Activated naive CD4-positive, alpha-beta T cell treated with anti-CD3 and anti-CD28 coated beads, Interleukin-2, amount 50 U/mL, for 16 hours (primary cell): Measurements from ENCODE around the gene FBXL7.

Experiments used
- DNase-seq: peaks from one replicate; pipeline ENCODE4 v3.0.0-alpha.2; 2020

The FBXL7 gene

GRCh38 chr5:15621094-15621493 is 121.1 kb downstream of the FBXL7 start:
- no peak for DNase-seq

GRCh38 chr5:15623794-15624193 is 123.8 kb downstream of the FBXL7 start:
- no peak for DNase-seq

GRCh38 chr5:15627109-15627508 is 127.1 kb downstream of the FBXL7 start:
- no peak for DNase-seq

GRCh38 chr5:15627647-15628046 is 127.7 kb downstream of the FBXL7 start:
- no peak for DNase-seq

- DNase-seq, result no peak
These were observed 130.5 kb downstream of the FBXL7 start for GRCh38 chr5:15630441-15630840.

- no peak for DNase-seq
These were observed 134.8 kb downstream of the FBXL7 start for GRCh38 chr5:15634591-15635288.

- DNase-seq, result no peak
These were observed 135.3 kb downstream of the FBXL7 start for GRCh38 chr5:15635289-15635616.

- DNase-seq, result no peak
These were observed 137.4 kb downstream of the FBXL7 start for GRCh38 chr5:15637345-15637744.

GRCh38 chr5:15637886-15638285 is 137.9 kb downstream of the FBXL7 start:
- no peak for DNase-seq

- no peak for DNase-seq
These were observed 138.3 kb downstream of the FBXL7 start for GRCh38 chr5:15638296-15638695.

GRCh38 chr5:15639288-15639687 is 139.3 kb downstream of the FBXL7 start:
- DNase-seq, result no peak

GRCh38 chr5:15640116-15640515 is 140.1 kb downstream of the FBXL7 start:
- no peak for DNase-seq

GRCh38 chr5:15643731-15644130 is 143.8 kb downstream of the FBXL7 start:
- DNase-seq, result no peak

- no peak for DNase-seq
These were observed 145.6 kb downstream of the FBXL7 start for GRCh38 chr5:15645381-15646160.

GRCh38 chr5:15646371-15646770 is 146.4 kb downstream of the FBXL7 start:
- no peak for DNase-seq

- no peak for DNase-seq
These were observed 147.3 kb downstream of the FBXL7 start for GRCh38 chr5:15647251-15647650.

- no peak for DNase-seq
These were observed 150.3 kb downstream of the FBXL7 start for GRCh38 chr5:15650266-15650665.

- DNase-seq, result no peak
These were observed 154.8 kb downstream of the FBXL7 start for GRCh38 chr5:15654779-15655178.

GRCh38 chr5:15655683-15656082 is 155.7 kb downstream of the FBXL7 start:
- no peak for DNase-seq

GRCh38 chr5:15664961-15665360 is 165.0 kb downstream of the FBXL7 start:
- no peak for DNase-seq

GRCh38 chr5:15669826-15670225 is 169.8 kb downstream of the FBXL7 start:
- DNase-seq, result no peak

GRCh38 chr5:15674716-15675115 is 174.7 kb downstream of the FBXL7 start:
- no peak for DNase-seq

GRCh38 chr5:15676591-15676990 is 176.6 kb downstream of the FBXL7 start:
- DNase-seq, result no peak

- no peak for DNase-seq
These were observed 179.2 kb downstream of the FBXL7 start for GRCh38 chr5:15679161-15679560.

GRCh38 chr5:15680455-15680854 is 180.5 kb downstream of the FBXL7 start:
- DNase-seq, result no peak
